ENCODE results near the gene EFNB2. TPM values are rescaled to one million over a fixed set of nuclear protein-coding genes. Genes with fewer than 3 reads are reported as not detected.

The EFNB2 gene, protein sequence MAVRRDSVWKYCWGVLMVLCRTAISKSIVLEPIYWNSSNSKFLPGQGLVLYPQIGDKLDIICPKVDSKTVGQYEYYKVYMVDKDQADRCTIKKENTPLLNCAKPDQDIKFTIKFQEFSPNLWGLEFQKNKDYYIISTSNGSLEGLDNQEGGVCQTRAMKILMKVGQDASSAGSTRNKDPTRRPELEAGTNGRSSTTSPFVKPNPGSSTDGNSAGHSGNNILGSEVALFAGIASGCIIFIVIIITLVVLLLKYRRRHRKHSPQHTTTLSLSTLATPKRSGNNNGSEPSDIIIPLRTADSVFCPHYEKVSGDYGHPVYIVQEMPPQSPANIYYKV
- total RNA-seq: 21.6 TPM
- long read RNA-seq, partial matches to known transcripts: 3 of 9 reads
- long read RNA-seq, other reads (novel, unspliced or antisense): 6 of 9 reads

DNA sequence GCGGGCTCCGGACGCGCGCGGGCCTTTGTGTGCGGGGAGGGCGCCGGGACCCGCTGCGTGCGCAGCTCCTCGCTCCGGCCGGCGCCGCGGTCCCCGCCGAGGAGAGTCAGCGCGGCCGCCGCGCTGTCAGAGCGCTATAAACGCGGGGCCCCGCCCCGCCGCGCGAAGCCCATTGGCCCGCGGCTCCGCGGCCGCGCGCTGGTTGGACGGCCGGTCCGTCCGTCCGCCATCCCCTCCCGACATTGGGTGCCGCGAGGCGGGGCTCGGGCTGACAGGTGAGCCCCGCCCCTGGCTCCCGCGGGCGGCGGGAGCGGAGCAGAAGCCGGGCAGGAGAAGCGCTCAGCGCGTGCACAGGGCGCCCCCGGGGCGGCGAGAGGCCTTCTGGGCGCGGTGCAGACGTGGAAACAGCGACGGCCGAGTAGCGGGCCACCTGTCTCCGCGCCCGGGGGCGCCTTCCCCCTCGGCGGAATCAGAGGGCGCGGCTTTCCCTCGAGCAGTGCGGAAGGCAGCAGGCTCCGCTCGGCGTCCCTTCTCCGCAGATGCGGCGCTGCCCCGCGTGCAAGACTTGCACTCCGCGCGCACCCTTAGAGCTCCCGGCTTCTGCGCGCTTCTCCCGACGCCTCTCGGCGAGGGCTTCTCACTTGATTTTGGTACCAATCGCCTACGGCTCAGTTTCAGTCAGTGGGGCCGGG, at the start of gene EFNB2:
Gene EFNB2 (minus strand): TSS at position 111 of the 692 bp plus-strand sequence. CDS start 698 bp downstream, outside the sequence.
- peak; percentile 97 for DNase-seq (ENCODE audit: low spot score)

DNA sequence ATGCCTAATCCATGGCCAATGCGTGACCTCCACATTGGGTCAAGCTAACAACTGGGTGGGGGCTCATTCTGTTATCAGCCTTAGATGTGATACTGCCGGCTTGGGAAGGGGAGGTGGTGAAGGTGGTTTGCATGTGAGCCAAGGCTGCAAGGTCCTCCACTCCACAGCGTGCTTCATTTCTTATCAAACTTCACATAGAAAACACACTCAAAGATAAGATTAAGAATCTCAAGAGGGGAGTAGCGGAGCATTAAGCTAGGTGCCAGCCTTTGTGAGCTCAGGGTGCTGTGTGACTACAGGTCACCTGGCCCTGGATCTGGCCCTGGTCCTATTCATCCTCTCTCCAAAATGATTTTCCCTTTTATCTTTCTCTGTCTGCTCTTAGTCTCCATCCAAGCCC, 45.8 kb upstream of the EFNB2 start:
- no peak for DNase-seq (ENCODE audit: low spot score)

DNA sequence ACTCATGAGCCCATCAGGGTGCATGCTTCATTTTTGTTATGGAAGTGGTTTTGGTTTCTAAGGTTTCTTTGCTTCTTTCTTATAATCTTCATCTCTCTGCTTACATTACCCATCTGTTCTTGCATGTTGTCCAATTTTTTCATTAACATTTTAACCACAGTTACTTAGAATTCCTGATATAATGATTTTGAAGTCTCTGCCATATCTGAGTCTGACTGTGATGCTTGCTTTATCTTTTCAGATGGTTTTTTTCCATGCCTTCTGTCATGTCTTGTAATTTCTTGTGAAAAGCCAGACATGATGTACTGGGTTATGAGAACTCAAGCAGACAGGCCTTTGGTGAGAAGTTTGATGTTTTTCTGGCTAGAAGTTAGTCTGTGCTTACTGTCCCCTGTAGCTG, 40.4 kb upstream of the EFNB2 start:
- DNase-seq (ENCODE audit: low spot score): no peak

DNA sequence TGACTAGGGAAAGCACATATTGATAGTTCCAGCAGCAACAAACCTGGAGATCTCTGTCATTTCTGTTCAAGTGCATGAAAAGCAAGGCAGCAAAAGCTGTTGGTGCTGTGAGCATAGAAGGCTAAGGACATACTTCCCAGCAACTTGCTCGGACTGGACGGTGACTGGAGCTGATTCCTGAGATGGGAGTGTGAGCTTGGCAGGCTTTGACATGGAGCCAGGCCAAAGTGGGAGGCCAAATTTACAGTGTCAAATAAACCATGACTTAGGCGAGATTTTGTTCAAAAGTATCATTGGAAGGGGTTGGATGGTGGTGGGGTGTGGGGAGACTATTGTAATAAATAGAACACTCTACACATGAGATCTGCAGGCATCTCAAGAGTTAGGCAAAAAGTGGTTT, 38.4 kb upstream of the EFNB2 start:
- DNase-seq (ENCODE audit: low spot score): no peak

DNA sequence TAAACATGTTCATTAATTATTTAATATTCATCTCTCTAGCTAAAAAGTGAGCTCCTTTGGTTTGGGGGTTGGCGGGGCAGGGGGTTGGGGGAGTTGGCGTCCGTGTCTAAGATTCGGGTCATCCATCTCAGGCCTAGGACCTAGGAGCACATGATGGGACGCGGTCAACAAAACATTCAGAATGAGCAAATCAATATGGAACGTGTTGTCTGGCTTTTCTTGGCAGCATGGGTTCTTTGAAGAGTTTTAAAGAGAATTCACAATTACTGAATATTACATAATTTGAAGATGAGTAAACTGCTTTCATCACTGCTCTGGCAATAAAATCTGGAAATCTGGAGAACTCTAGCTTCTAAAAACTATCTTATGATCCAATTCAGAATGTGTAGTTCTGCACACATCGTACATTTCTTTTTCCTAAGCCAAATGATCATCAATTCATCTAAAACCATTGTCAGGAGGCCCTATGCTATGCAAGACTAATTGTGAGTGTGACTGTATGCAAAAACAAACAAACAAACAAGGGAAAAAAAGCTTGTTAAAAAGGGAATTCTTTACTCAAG, 37.9 kb upstream of the EFNB2 start:
- DNase-seq (ENCODE audit: low spot score): no peak

DNA sequence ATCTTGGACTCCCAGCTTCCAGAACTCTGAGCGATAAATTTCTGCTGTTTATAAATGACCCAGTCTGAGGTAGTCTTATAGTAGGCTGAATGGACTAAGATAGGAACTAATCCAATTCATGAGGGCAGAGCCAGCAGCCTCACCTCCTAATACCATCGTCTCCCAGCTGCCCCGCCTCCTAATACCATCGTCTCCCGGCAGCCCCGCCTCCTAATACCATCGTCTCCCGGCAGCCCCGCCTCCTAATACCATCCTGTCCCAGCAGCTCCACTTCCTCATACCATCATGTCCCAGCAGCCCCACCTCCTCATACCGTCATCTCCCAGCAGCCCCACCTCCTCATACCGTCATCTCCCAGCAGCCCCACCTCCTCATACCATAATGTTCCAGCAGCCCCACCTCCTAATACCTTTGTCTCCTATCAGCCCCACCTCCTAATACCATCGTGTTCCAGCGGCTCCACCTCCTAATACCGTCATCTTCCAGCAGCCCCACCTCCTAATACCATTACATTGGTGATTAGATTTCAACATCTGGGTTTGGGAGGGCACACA, 34.9 kb upstream of the EFNB2 start:
- no peak for DNase-seq (ENCODE audit: low spot score)

DNA sequence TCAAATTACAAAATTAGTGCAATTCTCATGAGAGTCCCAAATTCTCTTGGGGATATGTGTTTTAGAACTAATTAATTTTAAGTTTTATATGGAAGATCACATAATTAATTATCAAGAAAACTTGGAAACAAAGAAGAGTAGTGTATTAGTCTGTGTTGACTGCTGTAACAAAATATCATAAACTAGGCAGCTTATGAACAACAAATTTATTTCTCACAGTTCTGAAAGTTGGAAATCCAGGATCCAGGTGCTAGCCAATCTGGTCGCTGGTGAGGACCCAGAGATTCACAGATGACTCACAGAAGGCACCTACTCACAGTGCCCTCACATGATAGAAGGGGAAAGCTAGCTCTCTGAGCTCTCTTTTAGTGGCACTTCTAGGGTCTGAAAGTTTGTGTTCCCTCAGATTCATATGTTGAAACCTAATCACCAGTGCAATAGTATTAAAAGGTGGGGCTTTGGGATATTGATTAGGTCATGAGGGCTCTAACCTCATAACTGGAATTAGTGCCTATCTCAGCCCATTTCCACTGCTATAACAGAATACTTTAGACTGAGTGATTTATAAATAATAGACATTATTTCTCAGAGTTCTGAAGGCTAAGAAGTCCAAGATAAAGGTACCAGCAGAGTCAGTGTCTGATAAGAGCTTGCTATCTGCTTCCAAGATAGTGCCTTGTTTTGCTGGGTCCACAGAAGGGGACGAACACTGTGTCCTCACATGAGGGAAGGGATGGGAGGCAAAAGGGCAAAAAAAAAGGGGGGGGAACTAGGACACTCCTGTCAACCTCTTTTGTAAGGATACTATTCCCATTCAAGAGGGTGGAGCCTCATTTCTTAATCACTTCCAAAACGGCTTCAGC, 34.0 kb upstream of the EFNB2 start:
- no peak for DNase-seq (ENCODE audit: low spot score)

DNA sequence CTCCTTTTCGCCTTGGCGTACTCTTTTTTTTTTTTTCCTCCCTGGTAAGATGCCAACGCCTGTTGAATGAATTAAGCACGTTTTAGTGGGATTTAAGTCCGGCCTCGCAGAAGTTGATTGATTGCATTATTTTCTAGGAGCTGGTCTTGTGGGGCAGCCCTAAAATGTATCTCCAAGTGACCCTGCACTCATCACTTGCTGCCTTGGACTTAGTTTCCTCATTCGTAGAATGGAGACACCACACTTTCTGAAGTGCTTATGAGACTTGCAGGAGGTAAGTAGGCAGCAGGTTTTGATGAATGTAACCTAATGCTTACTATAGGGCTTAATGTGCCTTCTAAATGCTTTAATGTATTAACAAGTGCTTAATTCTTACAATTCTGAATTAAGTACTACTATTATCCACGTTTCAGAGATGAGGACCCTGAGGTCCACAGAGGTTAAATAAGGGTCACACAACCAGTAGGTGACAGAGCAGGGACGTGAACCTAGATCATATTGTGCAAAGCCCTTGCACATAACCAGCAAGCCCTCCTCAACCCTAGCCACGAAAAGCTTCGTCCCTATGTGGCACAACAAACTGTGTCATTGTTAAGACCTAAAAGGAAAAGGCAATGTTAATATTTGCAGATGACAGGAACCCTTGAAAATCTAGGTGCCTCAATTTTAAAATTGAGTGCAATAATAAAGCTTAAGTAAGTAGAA, 33.0 kb upstream of the EFNB2 start:
- DNase-seq (ENCODE audit: low spot score): no peak

DNA sequence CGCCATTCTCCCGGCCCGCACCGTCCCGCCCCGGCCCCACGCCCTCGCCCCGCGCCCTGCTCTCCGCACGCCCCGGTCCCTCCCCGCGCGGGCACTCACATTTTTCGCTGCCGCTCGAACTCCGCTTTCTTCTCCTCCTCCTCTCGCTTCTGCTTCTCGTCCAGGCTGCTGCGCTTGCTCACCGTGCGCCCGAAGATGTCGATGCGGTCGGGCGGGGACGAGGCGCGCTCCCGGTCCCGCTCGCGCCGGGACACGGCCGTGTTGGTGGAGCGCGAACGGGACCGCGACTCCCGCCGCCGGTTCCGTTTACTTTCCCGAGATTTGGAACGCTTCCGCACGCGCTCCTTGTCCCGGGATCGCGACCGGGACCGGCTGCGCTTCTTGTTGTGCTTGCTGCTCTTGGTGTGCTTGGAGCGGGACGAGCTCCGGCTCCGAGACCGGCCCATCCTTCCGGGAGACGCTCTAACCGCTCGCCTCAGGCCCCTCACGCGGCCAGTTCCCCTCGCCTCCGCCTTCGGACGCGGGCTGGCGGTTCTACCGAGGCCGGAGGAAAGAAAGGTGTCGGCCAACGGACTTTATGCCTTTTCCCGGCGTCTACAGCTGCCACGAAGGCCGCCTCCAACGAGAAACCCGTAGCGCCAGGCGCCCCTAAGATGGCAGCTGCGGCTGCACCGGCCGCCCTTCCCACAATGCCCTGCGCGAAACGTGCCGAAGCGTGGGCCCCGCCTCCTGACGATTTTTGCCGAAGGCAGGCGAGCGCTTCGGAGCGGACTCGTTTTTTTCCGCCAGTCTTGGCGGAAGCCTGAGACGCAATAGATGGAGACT, 32.2 kb upstream of the EFNB2 start, which contains the start of gene ARGLU1:
Gene ARGLU1 (minus strand): TSS at position 664 of the 825 bp plus-strand sequence. CDS start 218 bp downstream, at position 446.
- peak; percentile 98 for DNase-seq (ENCODE audit: low spot score)

DNA sequence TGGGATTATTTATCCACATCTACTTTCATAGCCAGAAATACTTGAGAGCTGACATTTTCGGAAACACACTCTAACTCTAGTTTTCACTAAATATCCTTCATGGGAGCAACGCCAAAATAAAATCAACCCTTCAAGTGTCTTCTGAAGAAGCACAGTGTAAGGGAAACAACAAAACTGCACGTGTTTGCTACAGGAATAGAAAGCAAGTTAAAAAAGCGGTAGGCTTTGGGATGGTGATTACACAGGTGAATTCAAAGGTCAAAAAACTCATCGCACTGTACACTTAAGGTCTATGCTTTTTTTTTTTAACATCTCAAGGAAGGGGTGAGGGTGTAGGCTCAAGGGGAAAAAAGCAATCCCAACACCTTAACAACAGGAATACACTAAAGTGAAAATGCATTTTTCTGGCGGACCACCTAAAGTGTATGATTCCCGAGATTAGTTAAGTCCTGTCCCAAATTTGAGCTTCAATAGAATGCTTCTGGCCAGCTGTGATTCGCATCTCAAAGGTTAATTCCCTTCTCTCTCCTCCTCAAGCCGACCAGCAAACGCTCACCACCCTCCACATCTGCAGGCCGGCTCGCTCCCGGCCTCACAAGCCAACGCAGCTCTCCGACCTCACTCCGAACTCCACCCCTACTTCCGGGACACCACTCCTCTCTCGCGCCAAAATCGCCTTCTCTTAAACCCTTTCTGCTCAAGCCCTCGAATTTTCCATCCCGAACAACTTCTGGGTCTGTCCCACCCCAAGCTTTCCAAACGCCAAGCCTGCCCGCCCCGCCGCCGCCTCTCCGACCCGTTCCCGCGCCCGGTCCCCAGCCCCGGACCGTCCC, 31.4 kb upstream of the EFNB2 start:
- DNase-seq (ENCODE audit: low spot score): no peak

DNA sequence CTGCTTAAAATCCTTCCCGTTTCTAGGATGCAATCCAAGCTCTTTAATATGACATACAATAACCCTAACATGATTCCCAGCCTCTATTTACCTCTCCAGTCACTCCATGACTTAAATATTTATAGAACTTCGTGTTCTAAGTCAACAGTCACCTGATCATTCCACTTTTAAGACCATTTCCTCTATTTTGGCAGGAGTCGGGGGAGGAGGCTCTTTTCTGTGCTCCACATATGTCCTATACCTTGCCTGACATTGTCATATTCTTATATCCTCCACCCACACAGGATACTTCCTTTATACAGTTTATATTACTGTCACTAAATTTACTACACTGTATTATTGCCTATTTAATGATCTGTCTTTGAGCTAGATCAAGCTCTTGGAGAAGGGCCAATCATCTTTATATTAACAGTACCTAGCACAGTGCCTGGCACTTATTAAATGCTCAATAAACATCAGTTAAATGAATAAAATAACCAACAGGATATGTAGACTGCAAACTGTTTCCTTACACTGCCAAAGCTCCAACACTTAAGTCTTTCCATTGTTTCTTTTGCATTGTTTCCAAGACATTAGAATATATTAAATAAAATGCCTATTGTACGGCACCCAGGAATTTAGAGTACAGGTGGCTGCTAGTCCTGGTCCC, 29.8 kb upstream of the EFNB2 start:
- DNase-seq (ENCODE audit: low spot score): no peak

DNA sequence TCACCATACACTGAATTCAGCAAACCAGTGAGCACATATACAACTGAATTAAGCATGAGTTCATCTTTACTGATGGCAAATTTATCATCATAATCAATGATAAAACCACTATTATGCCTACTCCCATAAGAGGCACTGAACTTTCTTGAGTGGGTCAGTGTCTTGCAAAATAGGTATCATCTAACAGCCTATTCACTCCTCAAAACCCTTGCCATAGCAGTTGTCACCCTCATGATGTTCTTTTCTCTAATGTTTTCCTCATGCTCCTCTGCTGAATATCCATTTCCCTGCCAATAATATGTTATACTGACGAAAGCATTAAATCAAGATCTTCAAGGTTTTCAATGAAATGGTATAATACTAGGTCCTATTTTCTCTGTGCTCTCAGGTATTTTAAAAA, 26.8 kb upstream of the EFNB2 start:
- DNase-seq (ENCODE audit: low spot score): no peak

DNA sequence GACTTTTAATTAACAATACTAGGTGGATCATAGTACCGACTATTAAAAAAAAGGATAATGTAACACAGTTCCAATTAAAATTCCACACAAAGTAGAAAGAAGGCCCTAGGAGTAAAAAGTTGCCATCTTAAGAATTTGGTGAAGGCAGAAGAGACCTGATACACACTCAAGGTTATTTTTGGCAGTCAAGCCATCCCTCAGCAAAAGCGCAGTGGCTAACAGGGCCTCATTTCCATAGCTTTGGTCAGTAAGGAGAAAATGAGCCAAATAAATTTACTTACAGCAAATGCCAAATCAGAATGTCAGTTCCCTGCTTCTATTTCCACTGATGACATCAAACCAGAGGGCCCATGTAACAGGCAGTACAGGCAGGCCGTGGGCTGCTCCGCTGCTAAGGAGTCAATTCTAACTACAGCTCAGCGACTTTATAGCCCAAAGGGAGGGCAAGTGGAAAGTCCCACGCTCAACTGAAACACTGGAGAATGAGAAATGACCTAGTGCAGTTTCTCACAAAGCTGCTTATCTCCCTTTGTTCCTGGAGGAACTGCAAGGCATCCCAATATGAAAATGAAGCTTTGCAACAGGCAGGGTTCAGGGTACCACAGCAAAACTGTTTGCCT, 26.2 kb upstream of the EFNB2 start:
- DNase-seq (ENCODE audit: low spot score): no peak

DNA sequence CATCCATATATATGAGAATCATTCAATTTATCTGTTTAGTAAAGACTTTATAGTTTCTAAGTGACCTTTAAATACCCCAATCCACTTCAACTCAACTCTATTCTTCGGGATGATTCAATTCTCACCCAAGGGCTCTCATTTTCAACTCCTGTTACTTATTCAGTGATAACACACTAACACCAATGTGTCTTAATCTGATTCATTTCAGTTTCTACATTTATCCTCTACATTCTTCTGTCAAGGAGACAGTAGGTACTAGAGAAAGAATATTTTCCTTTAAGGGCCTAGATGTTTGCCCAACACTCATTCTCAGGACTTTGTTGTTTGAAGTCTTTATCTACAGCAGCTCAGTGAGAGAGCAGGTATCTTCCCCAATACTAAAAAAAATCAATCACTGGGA, 25.4 kb upstream of the EFNB2 start:
- DNase-seq (ENCODE audit: low spot score): no peak

DNA sequence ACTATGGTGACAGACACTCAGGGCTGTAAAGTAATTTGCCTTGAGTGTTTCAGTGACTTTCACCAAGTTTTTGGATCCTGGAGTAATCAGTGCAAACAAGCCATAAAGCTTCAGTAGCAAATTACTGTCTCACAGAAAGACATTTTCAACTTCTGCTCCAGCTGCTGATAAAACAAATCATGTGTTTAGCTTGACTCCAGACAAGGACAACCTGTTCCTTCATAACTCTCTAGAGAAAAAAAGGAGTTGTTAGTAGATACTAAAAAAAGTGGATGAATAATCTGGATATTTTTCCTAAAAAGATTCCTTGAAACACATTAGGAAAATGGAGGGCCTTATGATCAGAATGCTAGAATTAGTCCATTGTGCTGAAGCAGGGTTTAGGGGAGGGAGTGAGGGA, 23.1 kb upstream of the EFNB2 start:
- no peak for DNase-seq (ENCODE audit: low spot score)

DNA sequence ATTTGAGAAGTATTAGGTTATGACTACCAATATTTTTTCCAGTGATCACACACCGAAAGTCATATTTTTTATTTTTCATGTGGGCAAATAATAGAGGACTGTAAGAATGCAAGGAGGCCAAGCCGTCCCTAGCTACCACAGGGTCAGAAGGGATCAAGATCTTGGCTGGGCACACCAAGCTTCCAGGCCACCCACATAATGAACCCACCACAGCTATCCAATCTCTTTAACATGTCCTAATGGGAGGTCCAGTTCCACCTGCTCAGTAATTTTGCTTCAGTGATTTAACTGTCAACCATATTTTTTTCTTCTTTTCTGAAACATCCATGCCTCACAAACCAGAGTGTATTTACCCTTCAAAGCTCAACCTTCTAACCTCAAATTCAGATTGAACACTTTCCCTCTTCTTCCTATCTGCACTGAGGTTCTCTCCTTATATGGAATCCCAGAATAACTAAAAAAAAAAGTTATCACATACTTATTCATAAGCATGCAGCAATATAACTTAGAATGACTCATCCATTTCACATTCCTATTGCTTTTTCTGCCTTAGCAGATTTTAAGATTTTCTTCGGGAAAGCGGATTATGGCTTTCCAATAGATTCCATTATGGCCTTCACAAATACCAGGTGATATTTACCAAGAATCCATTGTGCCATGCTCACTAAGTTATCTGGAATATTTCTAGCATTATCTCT, 20.3 kb upstream of the EFNB2 start:
- DNase-seq (ENCODE audit: low spot score): no peak

DNA sequence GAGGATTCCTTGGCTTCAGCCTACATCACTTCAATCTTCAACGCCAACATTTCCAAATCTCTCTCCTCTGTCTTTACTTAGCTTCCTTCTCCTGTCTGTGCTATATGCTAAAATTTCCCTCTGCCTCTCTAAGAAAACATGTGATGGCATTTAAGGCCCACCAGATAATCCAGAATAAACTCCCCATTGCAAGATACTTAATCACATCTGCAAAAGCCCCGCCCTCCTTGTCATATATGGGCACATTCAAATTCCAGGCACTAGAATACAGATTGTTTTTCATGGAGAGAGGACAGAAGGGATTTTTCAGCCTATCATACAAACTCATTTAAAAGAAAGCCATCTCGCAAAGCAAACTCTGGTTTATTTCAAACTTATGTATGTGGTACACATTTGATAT, 16.3 kb upstream of the EFNB2 start:
- DNase-seq (ENCODE audit: low spot score): no peak
